GM21825 (cell line): ENCODE results near the gene TPD52L1.

Experiments used
- ATAC-seq: cut with Tn5 transposase; IDR thresholded peaks from one replicate; pipeline ENCODE4 v1.9.1; 2021; ENCODE audit warnings: mild to moderate bottlenecking, moderate library complexity; ENCODE audit not compliant: unreplicated experiment

TPD52L1 gene

GRCh38 chr6:125233202-125233601 is 79.6 kb downstream of the TPD52L1 start:
- no peak for ATAC-seq

GRCh38 chr6:125236536-125237327 is 83.2 kb downstream of the TPD52L1 start:
- ATAC-seq: no peak

DNA sequence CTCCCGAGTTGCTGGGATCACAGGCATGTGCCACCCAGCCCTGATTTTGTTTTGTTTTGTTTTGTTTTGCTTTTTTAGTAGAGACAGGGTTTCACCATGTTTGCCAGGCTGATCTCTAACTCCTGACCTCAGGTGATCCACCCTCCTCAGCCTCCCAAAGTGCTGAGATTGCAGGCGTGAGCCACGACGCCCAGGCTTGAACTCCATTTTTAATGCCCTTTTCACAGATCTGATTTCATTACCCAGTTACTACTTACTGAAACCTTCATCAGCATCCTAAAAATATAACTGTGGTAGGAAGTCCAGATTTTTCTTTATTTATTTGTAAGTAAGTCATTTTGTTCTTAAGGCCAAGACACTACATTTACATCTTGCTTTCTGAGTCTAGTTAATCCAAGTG is 84.2 kb downstream of the TPD52L1 start:
- ATAC-seq: no peak

GRCh38 chr6:125245109-125245508 is 91.5 kb downstream of the TPD52L1 start:
- no peak for ATAC-seq

- ATAC-seq: no peak
Measured at GRCh38 chr6:125245523-125246264, 92.1 kb downstream of the TPD52L1 start.

GRCh38 chr6:125246566-125246965 is 93.0 kb downstream of the TPD52L1 start:
- ATAC-seq: no peak

DNA sequence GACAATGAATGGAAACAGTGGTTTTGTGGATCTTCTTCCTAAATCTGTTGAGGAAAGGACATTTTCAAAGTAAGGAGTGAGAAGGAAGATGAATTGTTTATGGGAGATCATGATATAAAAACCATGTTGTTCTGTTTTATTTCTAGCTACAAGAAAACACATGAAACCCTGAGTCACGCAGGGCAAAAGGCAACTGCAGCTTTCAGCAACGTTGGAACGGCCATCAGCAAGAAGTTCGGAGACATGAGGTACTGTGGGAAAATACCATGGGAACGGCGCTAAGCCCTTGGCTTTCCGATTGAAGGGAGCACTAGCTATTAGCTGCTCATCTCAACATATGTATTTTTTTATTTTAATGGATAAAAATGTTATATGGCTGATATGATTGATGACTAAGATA is 94.6 kb downstream of the TPD52L1 start:
- no peak for ATAC-seq

DNA sequence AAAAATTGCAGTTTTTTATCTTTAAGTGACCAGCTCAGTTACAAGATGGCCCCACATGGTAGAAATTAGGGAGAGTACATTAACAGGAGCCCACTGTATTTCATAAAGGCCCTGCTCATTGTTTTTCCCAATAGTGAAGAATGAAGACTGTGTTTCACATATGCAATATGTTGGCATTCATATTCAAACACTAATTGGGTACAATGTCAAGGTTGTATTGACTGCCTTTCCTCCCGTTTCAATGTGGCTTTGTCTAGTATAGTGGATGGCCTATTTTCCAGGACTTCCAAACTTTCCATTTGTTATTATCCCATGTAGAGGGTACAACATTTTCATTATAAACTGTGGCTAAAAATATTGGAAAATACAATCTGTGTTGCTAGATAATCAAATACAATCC is 96.9 kb downstream of the TPD52L1 start:
- no peak for ATAC-seq

DNA sequence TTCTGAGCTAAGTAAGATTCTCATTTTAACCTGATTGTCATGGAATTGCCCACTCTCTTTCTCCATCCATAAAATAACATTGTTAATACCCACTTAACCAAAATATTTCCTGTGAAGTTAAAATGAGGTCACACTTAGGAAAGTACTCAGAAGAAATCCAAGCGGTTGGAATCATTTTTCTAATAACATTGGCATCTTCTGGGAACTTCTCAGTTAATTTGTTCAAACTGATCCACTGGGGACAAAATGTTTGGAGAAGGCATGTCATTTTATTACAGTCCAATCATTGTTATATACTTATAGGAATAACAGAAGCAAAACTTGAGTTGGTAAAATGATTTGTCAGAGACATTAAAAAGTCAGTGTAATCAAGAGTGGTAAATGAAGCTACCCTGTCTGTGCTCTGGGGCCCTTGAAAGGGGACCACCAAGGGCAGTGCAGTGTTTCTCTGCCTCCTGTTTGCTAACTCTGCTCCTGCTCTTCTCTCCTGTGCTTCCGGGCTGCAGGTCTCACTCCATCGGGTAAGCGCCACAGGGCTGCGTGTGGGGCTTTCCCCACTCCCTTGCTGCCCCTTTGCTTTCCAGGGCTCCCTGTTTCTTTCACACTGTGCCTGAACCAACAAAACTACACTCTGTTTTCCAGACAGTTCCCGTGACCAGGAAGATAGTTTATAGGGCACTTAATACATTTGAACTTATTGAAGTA is 98.1 kb downstream of the TPD52L1 start:
- no peak for ATAC-seq

DNA sequence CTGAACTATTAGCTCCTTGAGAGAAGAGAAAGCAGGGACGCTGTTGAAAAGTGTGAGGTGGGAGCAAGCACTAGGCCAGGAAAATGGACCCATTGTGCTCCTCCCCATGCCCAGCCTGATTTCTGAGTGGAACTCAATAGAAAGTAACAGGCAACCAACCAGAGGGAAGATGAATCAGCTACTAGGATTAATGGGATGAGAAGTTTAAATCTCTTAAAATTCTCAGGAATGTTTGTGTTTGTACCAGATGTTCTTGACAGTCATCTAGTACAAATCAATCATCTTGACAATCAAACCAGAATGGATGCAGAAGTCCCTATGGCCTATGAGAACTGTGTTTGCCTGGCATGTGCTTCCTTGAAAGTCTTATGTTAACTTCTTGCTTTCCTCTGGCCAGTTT is 99.3 kb downstream of the TPD52L1 start:
- no peak for ATAC-seq

- ATAC-seq: no peak
Measured at GRCh38 chr6:125253881-125254280, 100.3 kb downstream of the TPD52L1 start.

GRCh38 chr6:125254321-125254720 is 100.7 kb downstream of the TPD52L1 start:
- ATAC-seq: no peak

DNA sequence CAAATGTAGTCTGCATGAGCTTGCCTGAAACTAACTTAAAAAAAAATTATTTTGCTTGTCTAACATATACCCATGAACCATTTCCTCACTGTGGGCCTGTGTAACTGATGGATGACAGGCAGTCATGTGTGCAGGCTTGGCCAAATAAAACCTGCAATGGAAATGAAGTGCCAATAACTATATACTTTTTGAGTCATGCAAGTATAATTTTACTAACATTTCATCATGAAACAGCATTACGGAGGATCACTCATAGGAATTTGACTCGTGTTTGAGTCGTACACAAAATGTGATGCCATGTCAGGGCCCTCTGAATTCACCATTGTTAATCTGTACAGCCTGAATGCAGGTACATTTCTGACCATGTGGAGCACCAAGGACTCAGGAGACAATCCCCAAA is 101.6 kb downstream of the TPD52L1 start:
- no peak for ATAC-seq

- ATAC-seq: no peak
Measured at GRCh38 chr6:125257351-125257750, 103.8 kb downstream of the TPD52L1 start.

GRCh38 chr6:125258651-125259353 is 105.2 kb downstream of the TPD52L1 start:
- ATAC-seq: no peak

DNA sequence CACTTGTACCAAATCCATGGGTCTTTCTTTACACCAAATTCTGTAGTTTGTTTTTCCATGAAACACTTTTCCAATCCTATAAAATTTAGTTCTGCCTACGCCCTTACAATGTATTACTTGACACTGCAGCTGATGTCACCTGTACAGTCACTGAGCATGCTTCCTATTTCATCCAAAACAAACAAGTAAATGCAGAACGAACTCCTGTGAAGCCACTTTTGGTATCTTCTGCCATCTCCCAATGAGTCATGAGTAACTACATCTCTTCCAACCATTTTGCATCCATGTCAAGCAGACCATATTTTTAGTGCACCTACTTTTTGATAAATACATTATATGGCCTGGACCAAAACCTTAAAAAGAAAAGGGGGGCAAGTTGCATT is 105.8 kb downstream of the TPD52L1 start:
- ATAC-seq: no peak

GRCh38 chr6:125262016-125263013 is 108.7 kb downstream of the TPD52L1 start:
- ATAC-seq: no peak

- no peak for ATAC-seq
Measured at GRCh38 chr6:125264476-125264875, 110.9 kb downstream of the TPD52L1 start.

DNA sequence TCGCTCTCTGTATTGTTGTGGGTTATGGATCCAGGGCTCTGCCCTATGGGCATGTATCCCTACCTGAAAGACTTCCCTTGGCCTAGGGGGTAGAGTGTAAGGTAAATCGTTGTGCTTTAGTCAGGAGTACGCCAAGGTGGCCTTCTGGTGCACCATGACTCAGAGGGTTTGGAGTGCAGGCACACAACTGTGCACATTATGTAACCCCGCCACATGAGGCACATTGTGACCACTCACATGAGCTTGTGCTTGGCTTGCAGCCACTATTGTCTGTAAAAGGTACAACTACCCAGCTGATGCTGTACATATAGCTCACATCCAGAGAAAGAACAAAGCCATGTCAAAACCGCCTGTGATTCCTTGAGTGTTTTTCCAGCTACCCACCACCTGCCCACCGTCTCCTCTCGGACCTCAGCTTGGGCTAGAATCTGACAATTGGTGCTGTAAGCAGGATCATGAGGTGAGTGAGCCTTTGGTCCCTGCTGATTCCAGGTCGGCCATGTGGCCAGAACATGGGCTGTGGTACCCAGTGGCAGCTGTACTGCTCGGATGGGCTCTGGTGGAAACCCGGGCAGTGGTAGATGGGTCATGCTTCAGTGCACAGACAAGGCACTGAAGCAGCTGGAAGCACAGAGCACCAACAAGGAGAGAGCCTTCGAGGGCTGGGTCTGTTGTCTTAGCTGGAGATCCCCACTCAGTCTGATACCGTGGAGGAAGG is 114.4 kb downstream of the TPD52L1 start:
- no peak for ATAC-seq
